GM18909 (cell line): ENCODE data around the gene SYCE1L.
"Not testable (repeated sequence)": the region's sequence is repeated elsewhere in the genome, so short reads cannot be mapped to it uniquely, and the experiment has no call there.

Experiments
- ATAC-seq: cut with Tn5 transposase; IDR thresholded peaks from one replicate; pipeline ENCODE4 v1.9.1; 2021; ENCODE audit warnings: mild to moderate bottlenecking; ENCODE audit not compliant: unreplicated experiment, poor library complexity

Gene SYCE1L

GRCh38 chr16:77242471-77242870, 43.3 kb downstream of the SYCE1L start:
- not testable (repeated sequence) for ATAC-seq

GRCh38 chr16:77246150-77246549, 46.9 kb downstream of the SYCE1L start:
- no peak for ATAC-seq

- no peak for ATAC-seq
These were observed 51.2 kb downstream of the SYCE1L start for GRCh38 chr16:77250400-77250799.
